ENCODE data around the gene ZNF438.

Gene ZNF438

DNA sequence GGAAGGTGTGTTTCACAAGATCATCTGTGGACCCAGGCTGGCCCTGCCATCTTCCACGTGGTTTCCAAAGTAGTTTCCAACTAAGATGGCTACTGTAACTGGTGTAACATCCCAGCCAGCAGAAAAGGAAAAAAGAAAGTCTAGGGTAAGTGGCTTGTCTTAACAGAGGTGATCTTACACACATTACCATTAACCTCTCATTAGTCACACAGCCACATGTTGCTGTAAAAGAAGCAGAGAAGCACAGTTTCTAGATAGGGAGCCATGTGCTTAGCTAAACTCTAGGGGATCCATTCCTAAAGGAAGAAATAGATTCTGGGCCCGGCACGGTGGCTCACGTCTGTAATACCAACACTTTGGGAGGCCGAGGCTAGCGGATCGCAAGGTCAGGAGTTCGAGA lies 54.3 kb downstream of the ZNF438 start:
- Histone ChIP-seq H3K27me3 (ENCODE audit: insufficient read depth, low read length, poor library complexity) (no peaks in the 10 kb centered on the region), H3K36me3 (ENCODE audit: control insufficient read depth, insufficient read depth, low read length) (no peaks in the 10 kb centered on the region), H3K79me2 (ENCODE audit: control insufficient read depth, insufficient read depth, low read length) (no peaks in the 10 kb centered on the region), H2BK5ac (ENCODE audit: low read length) (no peak overlapping the region), H3K4ac (ENCODE audit: low read depth, low read length) (no peak overlapping the region), H4K5ac (ENCODE audit: low read length) (no peak overlapping the region), H2AK5ac (ENCODE audit: low read length) (no peak overlapping the region), H3K9ac (ENCODE audit: low read length) (no peak overlapping the region), H2BK120ac (ENCODE audit: low read depth, low read length) (no peak overlapping the region), H3K4me2 (ENCODE audit: low read length) (no peak overlapping the region), H3K27ac (ENCODE audit: low read depth, low read length) (no peak overlapping the region), H3K4me1 (ENCODE audit: control insufficient read depth, low read depth, low read length) (no peaks in the 10 kb centered on the region), H2BK15ac (replicated peaks; ENCODE audit: low read depth) (no peak overlapping the region), H4K8ac (ENCODE audit: low read depth, low read length) (no peak overlapping the region), H3K23ac (ENCODE audit: low read length) (no peak overlapping the region), H3K4me3 (ENCODE audit: low read length) (no peak overlapping the region), H3K56ac (ENCODE audit: low read length) (no peak overlapping the region), H3K79me1 (ENCODE audit: low read length) (no peaks in the 10 kb centered on the region), H3K18ac (ENCODE audit: low read length) (no peak overlapping the region)
- WGBS (ENCODE audit: extremely low coverage, insufficient coverage, low lambda C conversion rate), result no CpG with 5 or more reads among the region's 8 CpGs
- DNase-seq, result no peak

DNA sequence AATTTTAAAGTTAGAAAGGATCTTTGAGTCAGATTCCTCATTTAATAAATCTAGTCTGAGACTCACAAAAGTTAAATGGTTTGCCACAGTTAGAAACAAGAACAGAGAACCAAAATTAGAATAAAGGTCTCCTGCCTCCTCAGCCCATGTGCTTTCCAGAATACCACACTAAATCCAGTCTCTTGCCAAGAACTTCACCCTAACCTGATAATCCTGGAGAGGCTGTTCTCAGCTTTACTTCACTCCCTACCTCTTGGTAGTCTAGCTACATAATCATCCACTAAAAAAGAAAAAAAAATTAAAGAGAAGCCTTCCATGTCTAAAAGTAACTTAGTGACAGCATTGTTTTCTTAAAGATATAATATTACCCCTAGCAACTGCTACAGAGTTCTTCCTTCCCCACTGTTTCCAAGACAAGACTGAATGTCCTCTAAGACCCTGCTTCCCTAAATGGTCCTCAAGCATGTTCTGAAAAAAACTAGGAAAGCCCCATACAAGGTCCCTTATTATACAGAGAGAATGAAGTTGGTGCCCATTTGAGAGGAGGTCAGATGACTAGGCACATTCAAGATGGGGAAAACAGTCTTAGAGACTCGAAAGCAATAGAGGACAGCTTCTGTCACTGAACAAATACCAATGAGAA lies 56.8 kb downstream of the ZNF438 start:
- H3K4me2 ChIP-seq (ENCODE audit: low read length), result no peak overlapping the region
- no peak overlapping the region for H4K5ac ChIP-seq (ENCODE audit: low read length)
- no peaks in the 10 kb centered on the region for H3K79me2 ChIP-seq (ENCODE audit: control insufficient read depth, insufficient read depth, low read length)
- H3K36me3 ChIP-seq (ENCODE audit: control insufficient read depth, insufficient read depth, low read length), result no peaks in the 10 kb centered on the region
- H3K56ac ChIP-seq (ENCODE audit: low read length), result no peak overlapping the region
- no peak overlapping the region for H4K8ac ChIP-seq (ENCODE audit: low read depth, low read length)
- H3K79me1 ChIP-seq (ENCODE audit: low read length), result no peaks in the 10 kb centered on the region
- DNase-seq, result no peak
- no peak overlapping the region for H3K4ac ChIP-seq (ENCODE audit: low read depth, low read length)
- H2BK15ac ChIP-seq (replicated peaks; ENCODE audit: low read depth), result no peak overlapping the region
- WGBS (ENCODE audit: extremely low coverage, insufficient coverage, low lambda C conversion rate), result no CpG with 5 or more reads among the region's 1 CpG
- H2AK5ac ChIP-seq (ENCODE audit: low read length), result no peak overlapping the region
- H2BK120ac ChIP-seq (ENCODE audit: low read depth, low read length), result no peak overlapping the region
- no peak overlapping the region for H2BK5ac ChIP-seq (ENCODE audit: low read length)
- no peak overlapping the region for H3K9ac ChIP-seq (ENCODE audit: low read length)
- H3K27ac ChIP-seq (ENCODE audit: low read depth, low read length), result no peak overlapping the region
- H3K4me3 ChIP-seq (ENCODE audit: low read length), result no peak overlapping the region
- no peak overlapping the region for H3K18ac ChIP-seq (ENCODE audit: low read length)
- H3K23ac ChIP-seq (ENCODE audit: low read length), result no peak overlapping the region
- no peaks in the 10 kb centered on the region for H3K4me1 ChIP-seq (ENCODE audit: control insufficient read depth, low read depth, low read length)
- no peaks in the 10 kb centered on the region for H3K27me3 ChIP-seq (ENCODE audit: insufficient read depth, low read length, poor library complexity)

DNA sequence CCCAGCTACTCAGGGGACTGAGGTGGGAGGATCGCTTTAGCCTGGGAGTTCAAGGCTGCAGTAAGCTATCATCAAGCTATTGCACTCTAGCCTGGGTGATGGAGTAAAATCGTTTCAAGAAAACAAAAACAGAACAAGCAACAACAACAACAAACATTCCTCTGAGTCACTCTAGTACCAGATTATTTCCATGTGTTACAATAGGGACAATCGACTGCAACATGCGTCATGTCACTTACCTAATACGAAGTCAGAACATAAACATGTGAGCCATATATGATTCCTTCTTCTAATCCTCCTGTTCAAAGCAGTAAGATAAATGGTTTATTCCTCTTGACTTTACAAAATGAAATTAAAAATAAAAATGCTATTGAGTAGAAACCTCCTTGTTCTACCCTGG lies 57.3 kb downstream of the ZNF438 start:
- no peak overlapping the region for H2BK120ac ChIP-seq (ENCODE audit: low read depth, low read length)
- H3K36me3 ChIP-seq (ENCODE audit: control insufficient read depth, insufficient read depth, low read length), result no peaks in the 10 kb centered on the region
- H4K8ac ChIP-seq (ENCODE audit: low read depth, low read length), result no peak overlapping the region
- H3K27me3 ChIP-seq (ENCODE audit: insufficient read depth, low read length, poor library complexity), result no peaks in the 10 kb centered on the region
- no peak overlapping the region for H3K18ac ChIP-seq (ENCODE audit: low read length)
- H3K79me1 ChIP-seq (ENCODE audit: low read length), result no peaks in the 10 kb centered on the region
- H2BK5ac ChIP-seq (ENCODE audit: low read length), result no peak overlapping the region
- H3K4me2 ChIP-seq (ENCODE audit: low read length), result no peak overlapping the region
- no peak overlapping the region for H3K4ac ChIP-seq (ENCODE audit: low read depth, low read length)
- no peak overlapping the region for H3K27ac ChIP-seq (ENCODE audit: low read depth, low read length)
- no peak overlapping the region for H2AK5ac ChIP-seq (ENCODE audit: low read length)
- H2BK15ac ChIP-seq (replicated peaks; ENCODE audit: low read depth), result no peak overlapping the region
- H3K56ac ChIP-seq (ENCODE audit: low read length), result no peak overlapping the region
- no peak overlapping the region for H3K23ac ChIP-seq (ENCODE audit: low read length)
- H3K9ac ChIP-seq (ENCODE audit: low read length), result no peak overlapping the region
- no peak overlapping the region for H3K4me3 ChIP-seq (ENCODE audit: low read length)
- no peaks in the 10 kb centered on the region for H3K4me1 ChIP-seq (ENCODE audit: control insufficient read depth, low read depth, low read length)
- no CpG with 5 or more reads among the region's 5 CpGs for WGBS (ENCODE audit: extremely low coverage, insufficient coverage, low lambda C conversion rate)
- DNase-seq, result no peak
- H4K5ac ChIP-seq (ENCODE audit: low read length), result no peak overlapping the region
- H3K79me2 ChIP-seq (ENCODE audit: control insufficient read depth, insufficient read depth, low read length), result no peaks in the 10 kb centered on the region

DNA sequence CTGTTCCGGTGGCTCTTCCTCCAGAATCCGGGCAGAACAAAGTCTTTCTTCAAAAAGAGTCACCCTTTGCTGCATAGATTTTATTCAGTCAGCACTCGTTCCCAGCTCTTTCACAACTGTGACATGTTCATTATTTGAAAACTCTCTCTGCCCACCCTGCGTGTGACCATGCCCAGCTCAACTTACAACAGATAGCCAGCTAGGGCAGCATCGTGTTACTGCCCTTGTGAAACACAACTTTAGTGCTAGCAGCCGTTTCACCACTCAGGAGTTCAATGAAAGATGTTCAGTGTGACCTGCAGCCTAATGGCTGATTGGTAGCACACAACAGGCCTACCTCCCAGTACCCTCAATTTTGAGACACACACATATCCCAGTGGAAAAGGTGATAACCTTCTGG lies 57.9 kb downstream of the ZNF438 start:
- WGBS (ENCODE audit: extremely low coverage, insufficient coverage, low lambda C conversion rate), result no CpG with 5 or more reads among the region's 6 CpGs
- H3K18ac ChIP-seq (ENCODE audit: low read length), result no peak overlapping the region
- no peak for DNase-seq

GRCh38 chr10:30970760-30971460 lies 60.8 kb downstream of the ZNF438 start:
- H3K4me2 ChIP-seq (ENCODE audit: low read length), result no peak overlapping the region
- H2BK5ac ChIP-seq (ENCODE audit: low read length), result no peak overlapping the region
- no peaks in the 10 kb centered on the region for H3K36me3 ChIP-seq (ENCODE audit: control insufficient read depth, insufficient read depth, low read length)
- H3K56ac ChIP-seq (ENCODE audit: low read length), result no peak overlapping the region
- H2AK5ac ChIP-seq (ENCODE audit: low read length), result no peak overlapping the region
- no peaks in the 10 kb centered on the region for H3K79me2 ChIP-seq (ENCODE audit: control insufficient read depth, insufficient read depth, low read length)
- no peak for DNase-seq
- no peak overlapping the region for H4K5ac ChIP-seq (ENCODE audit: low read length)
- no peak overlapping the region for H3K23ac ChIP-seq (ENCODE audit: low read length)
- H2BK120ac ChIP-seq (ENCODE audit: low read depth, low read length), result no peak overlapping the region
- H3K18ac ChIP-seq (ENCODE audit: low read length), result no peak overlapping the region
- H3K9ac ChIP-seq (ENCODE audit: low read length), result no peak overlapping the region
- H3K27me3 ChIP-seq (ENCODE audit: insufficient read depth, low read length, poor library complexity), result no peaks in the 10 kb centered on the region
- H3K79me1 ChIP-seq (ENCODE audit: low read length), result no peaks in the 10 kb centered on the region
- no CpG with 5 or more reads among the region's 4 CpGs for WGBS (ENCODE audit: extremely low coverage, insufficient coverage, low lambda C conversion rate)
- H3K4ac ChIP-seq (ENCODE audit: low read depth, low read length), result no peak overlapping the region
- H3K27ac ChIP-seq (ENCODE audit: low read depth, low read length), result no peak overlapping the region
- H4K8ac ChIP-seq (ENCODE audit: low read depth, low read length), result no peak overlapping the region
- no peaks in the 10 kb centered on the region for H3K4me1 ChIP-seq (ENCODE audit: control insufficient read depth, low read depth, low read length)
- no peak overlapping the region for H2BK15ac ChIP-seq (replicated peaks; ENCODE audit: low read depth)
- H3K4me3 ChIP-seq (ENCODE audit: low read length), result no peak overlapping the region

More for the DNA sequence above, 57.9 kb downstream of the ZNF438 start:
- Histone ChIP-seq H3K79me1 (ENCODE audit: low read length) (no peaks in the 10 kb centered on the region), H3K27ac (ENCODE audit: low read depth, low read length) (no peak overlapping the region), H3K79me2 (ENCODE audit: control insufficient read depth, insufficient read depth, low read length) (no peaks in the 10 kb centered on the region), H3K27me3 (ENCODE audit: insufficient read depth, low read length, poor library complexity) (no peaks in the 10 kb centered on the region), H4K8ac (ENCODE audit: low read depth, low read length) (no peak overlapping the region), H4K5ac (ENCODE audit: low read length) (no peak overlapping the region), H3K9ac (ENCODE audit: low read length) (no peak overlapping the region), H3K56ac (ENCODE audit: low read length) (no peak overlapping the region), H2BK15ac (replicated peaks; ENCODE audit: low read depth) (no peak overlapping the region), H3K4me3 (ENCODE audit: low read length) (no peak overlapping the region), H2BK120ac (ENCODE audit: low read depth, low read length) (no peak overlapping the region), H3K4ac (ENCODE audit: low read depth, low read length) (no peak overlapping the region), H2AK5ac (ENCODE audit: low read length) (no peak overlapping the region), H3K4me1 (ENCODE audit: control insufficient read depth, low read depth, low read length) (no peaks in the 10 kb centered on the region), H3K36me3 (ENCODE audit: control insufficient read depth, insufficient read depth, low read length) (no peaks in the 10 kb centered on the region), H3K23ac (ENCODE audit: low read length) (no peak overlapping the region), H3K4me2 (ENCODE audit: low read length) (no peak overlapping the region), H2BK5ac (ENCODE audit: low read length) (no peak overlapping the region)

DNA sequence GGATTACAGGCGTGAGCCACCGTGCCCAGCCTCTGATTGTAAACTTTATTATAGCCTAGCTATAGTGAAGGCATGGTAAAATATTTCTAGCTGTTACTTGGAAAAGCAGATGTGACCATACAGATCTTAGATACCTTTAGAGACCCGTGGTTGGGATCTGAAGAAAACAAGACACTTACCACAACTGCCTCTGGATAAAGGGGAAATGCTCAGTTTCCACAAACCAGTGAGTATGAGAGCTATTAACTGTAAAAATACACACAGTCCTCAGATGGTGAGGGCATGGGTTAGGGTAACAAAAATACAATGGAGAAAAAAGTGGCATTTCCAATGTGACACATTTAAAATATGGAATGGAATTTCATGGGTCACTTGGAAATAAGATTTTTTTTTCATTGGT lies 63.0 kb downstream of the ZNF438 start:
- WGBS (ENCODE audit: extremely low coverage, insufficient coverage, low lambda C conversion rate), result no CpG with 5 or more reads among the region's 3 CpGs
- no peak overlapping the region for H3K4me3 ChIP-seq (ENCODE audit: low read length)
- H3K9ac ChIP-seq (ENCODE audit: low read length), result no peak overlapping the region
- no peak overlapping the region for H3K23ac ChIP-seq (ENCODE audit: low read length)
- H2BK5ac ChIP-seq (ENCODE audit: low read length), result no peak overlapping the region
- no peak overlapping the region for H4K8ac ChIP-seq (ENCODE audit: low read depth, low read length)
- no peaks in the 10 kb centered on the region for H3K36me3 ChIP-seq (ENCODE audit: control insufficient read depth, insufficient read depth, low read length)
- no peak overlapping the region for H3K4ac ChIP-seq (ENCODE audit: low read depth, low read length)
- no peak overlapping the region for H4K5ac ChIP-seq (ENCODE audit: low read length)
- no peaks in the 10 kb centered on the region for H3K27me3 ChIP-seq (ENCODE audit: insufficient read depth, low read length, poor library complexity)
- no peak overlapping the region for H2BK120ac ChIP-seq (ENCODE audit: low read depth, low read length)
- H3K18ac ChIP-seq (ENCODE audit: low read length), result no peak overlapping the region
- no peaks in the 10 kb centered on the region for H3K79me1 ChIP-seq (ENCODE audit: low read length)
- no peak overlapping the region for H2BK15ac ChIP-seq (replicated peaks; ENCODE audit: low read depth)
- no peak overlapping the region for H2AK5ac ChIP-seq (ENCODE audit: low read length)
- H3K27ac ChIP-seq (ENCODE audit: low read depth, low read length), result no peak overlapping the region
- H3K4me1 ChIP-seq (ENCODE audit: control insufficient read depth, low read depth, low read length), result no peaks in the 10 kb centered on the region
- H3K4me2 ChIP-seq (ENCODE audit: low read length), result no peak overlapping the region
- no peak for DNase-seq
- no peak overlapping the region for H3K56ac ChIP-seq (ENCODE audit: low read length)
- no peaks in the 10 kb centered on the region for H3K79me2 ChIP-seq (ENCODE audit: control insufficient read depth, insufficient read depth, low read length)

Measured in mesendoderm (in vitro differentiated cells).